Measurements from ENCODE around the gene GNS.
"Not testable (repeated sequence)": the region's sequence is repeated elsewhere in the genome, so short reads cannot be mapped to it uniquely, and the experiment has no call there.

The GNS gene

GRCh38 chr12:64700532-64700931, 58.7 kb downstream of the GNS start:
- Histone ChIP-seq H3K4me3 (ENCODE audit: extremely low read depth, insufficient read depth, low read length, poor library complexity, severe bottlenecking) (no peak overlapping the region), H3K4me1 (ENCODE audit: control insufficient read depth, insufficient read depth, low read length, poor library complexity, severe bottlenecking) (no peaks in the 10 kb centered on the region), H3K27ac (ENCODE audit: low read depth, low read length, severe bottlenecking) (no peak overlapping the region), H3K9me3 (ENCODE audit: control insufficient read depth, low read length) (no peaks in the 10 kb centered on the region), H3K36me3 (ENCODE audit: control insufficient read depth, insufficient read depth, low read length) (peaks cover 9% of the 10 kb centered on the region)
- 83 to 100% methylated on average over 1 of the region's 1 CpG for WGBS, 2 experiments (ENCODE audit: insufficient coverage in 2 of 2)

GRCh38 chr12:64699504-64700115, 59.6 kb downstream of the GNS start:
- Histone ChIP-seq H3K9me3 (ENCODE audit: control insufficient read depth, low read length) (no peaks in the 10 kb centered on the region), H3K27ac (ENCODE audit: low read depth, low read length, severe bottlenecking) (no peak overlapping the region), H3K4me1 (ENCODE audit: control insufficient read depth, insufficient read depth, low read length, poor library complexity, severe bottlenecking) (no peaks in the 10 kb centered on the region), H3K4me3 (ENCODE audit: extremely low read depth, insufficient read depth, low read length, poor library complexity, severe bottlenecking) (no peak overlapping the region), H3K36me3 (ENCODE audit: control insufficient read depth, insufficient read depth, low read length) (peaks cover 12% of the 10 kb centered on the region)
- WGBS, 2 experiments (ENCODE audit: insufficient coverage in 2 of 2) = 91 to 98% methylated on average over 7 to 8 of the region's 12 CpGs

DNA sequence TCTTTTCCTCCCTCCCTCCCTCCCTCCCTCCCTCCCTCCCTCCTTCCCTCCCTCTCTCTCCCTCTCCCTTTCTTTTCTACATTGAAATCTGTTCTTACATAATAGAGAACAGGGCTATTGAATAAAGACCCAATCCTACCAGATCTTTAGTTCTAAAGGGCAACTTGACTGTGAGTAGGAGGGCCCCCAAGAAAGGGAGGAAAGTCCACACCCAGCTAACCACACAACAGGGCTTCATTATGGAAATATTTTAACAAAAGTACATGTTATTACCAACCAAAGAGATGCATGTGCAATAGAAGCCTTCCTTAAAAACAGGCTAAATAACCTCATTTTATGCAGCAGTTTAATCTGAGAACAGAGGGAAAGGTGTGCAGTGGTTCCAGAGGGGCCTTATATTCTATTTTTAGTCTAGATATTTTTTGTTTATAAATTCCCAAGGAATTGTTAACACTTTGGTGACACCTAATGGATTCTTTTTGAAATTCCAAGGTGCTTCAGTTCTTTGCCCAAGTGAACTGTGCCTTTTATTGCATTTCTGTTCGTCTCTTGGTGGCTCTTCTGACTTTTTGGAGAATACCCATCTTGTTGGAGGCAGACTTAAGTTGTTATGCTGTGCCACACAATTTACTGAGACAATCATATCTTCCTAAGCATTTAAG, 63.0 kb downstream of the GNS start:
- Histone ChIP-seq H3K9me3 (ENCODE audit: control insufficient read depth, low read length) (no peaks in the 10 kb centered on the region), H3K4me3 (ENCODE audit: extremely low read depth, insufficient read depth, low read length, poor library complexity, severe bottlenecking) (no peak overlapping the region), H3K27ac (ENCODE audit: low read depth, low read length, severe bottlenecking) (no peak overlapping the region), H3K36me3 (ENCODE audit: control insufficient read depth, insufficient read depth, low read length) (peaks cover 27% of the 10 kb centered on the region), H3K4me1 (ENCODE audit: control insufficient read depth, insufficient read depth, low read length, poor library complexity, severe bottlenecking) (peaks cover 12% of the 10 kb centered on the region)
- WGBS, 2 experiments (ENCODE audit: insufficient coverage in 2 of 2) = 60 to 86% methylated on average over 1 of the region's 1 CpG

- Histone ChIP-seq H3K9me3 (ENCODE audit: control insufficient read depth, low read length) (no peaks in the 10 kb centered on the region), H3K4me1 (ENCODE audit: control insufficient read depth, insufficient read depth, low read length, poor library complexity, severe bottlenecking) (peaks cover 17% of the 10 kb centered on the region), H3K27ac (ENCODE audit: low read depth, low read length, severe bottlenecking) (no peak overlapping the region), H3K4me3 (ENCODE audit: extremely low read depth, insufficient read depth, low read length, poor library complexity, severe bottlenecking) (no peak overlapping the region), H3K36me3 (ENCODE audit: control insufficient read depth, insufficient read depth, low read length) (peaks cover 27% of the 10 kb centered on the region)
- 78 to 79% methylated on average over 2 to 4 of the region's 5 CpGs for WGBS, 2 experiments (ENCODE audit: insufficient coverage in 2 of 2)
These were observed 63.7 kb downstream of the GNS start for GRCh38 chr12:64695550-64695949.

DNA sequence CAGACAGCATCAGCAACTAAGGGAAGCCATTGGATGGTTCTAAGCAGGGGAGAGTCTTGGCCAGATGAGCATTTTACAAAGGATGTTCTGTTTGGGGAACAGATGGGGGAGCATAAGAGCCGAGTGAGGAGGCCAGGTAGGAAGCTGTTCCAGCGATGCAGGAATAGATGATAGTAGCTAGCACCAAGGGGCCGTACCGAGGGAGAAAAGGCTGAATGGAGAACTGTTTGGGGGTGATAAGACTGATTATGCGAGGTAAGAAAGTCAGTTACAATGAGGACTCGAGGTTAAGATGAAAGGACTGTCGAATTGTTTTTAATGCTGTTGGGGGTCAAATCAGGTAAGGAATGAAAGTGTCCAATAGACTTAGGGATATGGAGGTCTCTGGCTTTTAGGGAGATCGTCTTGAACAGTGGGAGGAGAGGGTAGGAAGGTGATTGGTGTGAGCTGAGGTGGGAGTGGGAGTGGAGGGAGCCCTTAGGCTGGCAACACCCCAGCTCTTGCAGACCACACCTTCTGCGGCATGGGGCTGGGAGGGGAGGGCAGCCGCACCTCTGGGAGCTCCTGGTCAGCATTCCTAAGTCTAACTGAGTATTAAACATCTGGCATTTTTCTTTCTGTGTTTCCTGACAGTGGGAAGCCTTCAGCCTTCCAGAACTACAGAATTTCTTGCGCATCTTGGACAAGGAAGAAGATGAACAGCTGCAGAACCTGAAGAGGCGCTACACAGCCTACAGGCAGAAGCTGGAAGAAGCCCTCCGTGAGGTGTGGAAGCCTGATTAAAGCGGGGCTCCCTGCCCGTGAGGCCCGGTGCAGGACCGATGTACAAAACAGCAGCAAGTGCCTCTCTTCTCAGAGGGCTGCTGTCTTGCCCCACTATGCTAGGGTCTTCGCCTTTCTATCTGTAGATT, 64.8 kb downstream of the GNS start:
- Histone ChIP-seq H3K9me3 (ENCODE audit: control insufficient read depth, low read length) (no peaks in the 10 kb centered on the region), H3K27ac (ENCODE audit: low read depth, low read length, severe bottlenecking) (no peak overlapping the region), H3K36me3 (ENCODE audit: control insufficient read depth, insufficient read depth, low read length) (peaks cover 25% of the 10 kb centered on the region), H3K4me1 (ENCODE audit: control insufficient read depth, insufficient read depth, low read length, poor library complexity, severe bottlenecking) (peaks cover 17% of the 10 kb centered on the region), H3K4me3 (ENCODE audit: extremely low read depth, insufficient read depth, low read length, poor library complexity, severe bottlenecking) (no peak overlapping the region)
- WGBS, 2 experiments (ENCODE audit: insufficient coverage in 2 of 2) = 88 to 90% methylated on average over 16 to 17 of the region's 18 CpGs

- no peaks in the 10 kb centered on the region for H3K9me3 ChIP-seq (ENCODE audit: control insufficient read depth, low read length)
- H3K36me3 ChIP-seq (ENCODE audit: control insufficient read depth, insufficient read depth, low read length) = peaks cover 30% of the 10 kb centered on the region
- WGBS, 2 experiments (ENCODE audit: insufficient coverage in 2 of 2) = 52 to 71% methylated on average over 1 to 2 of the region's 2 CpGs
- H3K4me1 ChIP-seq (ENCODE audit: control insufficient read depth, insufficient read depth, low read length, poor library complexity, severe bottlenecking) = peaks cover 17% of the 10 kb centered on the region
- H3K4me3 ChIP-seq (ENCODE audit: extremely low read depth, insufficient read depth, low read length, poor library complexity, severe bottlenecking) = no peak overlapping the region
- peak overlapping the region; percentile 50 for H3K27ac ChIP-seq (ENCODE audit: low read depth, low read length, severe bottlenecking)
These were observed 67.2 kb downstream of the GNS start for GRCh38 chr12:64691795-64692583.

DNA sequence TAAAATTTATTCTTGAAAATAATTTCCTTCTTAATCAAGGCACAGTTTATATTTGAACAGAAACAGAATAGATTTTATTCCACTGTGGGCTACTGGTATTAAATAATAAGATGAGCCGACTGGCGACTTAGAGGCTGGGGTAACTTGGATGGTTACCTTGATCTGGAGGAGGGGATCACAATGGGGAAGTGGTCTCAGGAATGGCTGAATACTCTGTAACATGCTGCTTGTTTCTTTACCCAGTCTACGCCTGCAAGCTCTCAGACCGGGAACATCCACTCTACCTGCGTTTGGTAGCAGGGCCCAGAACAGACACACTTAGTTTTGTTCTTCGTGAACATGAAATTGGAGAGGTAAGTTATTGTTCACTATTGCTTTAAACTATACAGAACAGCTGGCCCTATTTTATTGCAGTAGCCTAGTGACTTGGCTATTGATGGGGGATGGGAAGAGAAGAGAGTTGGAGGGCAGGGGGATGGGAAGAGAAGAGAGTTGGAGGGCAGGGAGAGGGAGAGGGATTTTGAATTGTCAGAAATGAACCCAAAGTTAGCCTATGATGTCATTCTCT, 67.9 kb downstream of the GNS start:
- WGBS, 2 experiments (ENCODE audit: insufficient coverage in 2 of 2) = 50 to 51% methylated on average over 2 to 4 of the region's 6 CpGs
- Histone ChIP-seq H3K27ac (ENCODE audit: low read depth, low read length, severe bottlenecking) (peak overlapping the region; percentile 50), H3K4me3 (ENCODE audit: extremely low read depth, insufficient read depth, low read length, poor library complexity, severe bottlenecking) (no peak overlapping the region), H3K4me1 (ENCODE audit: control insufficient read depth, insufficient read depth, low read length, poor library complexity, severe bottlenecking) (peaks cover 17% of the 10 kb centered on the region), H3K9me3 (ENCODE audit: control insufficient read depth, low read length) (no peaks in the 10 kb centered on the region), H3K36me3 (ENCODE audit: control insufficient read depth, insufficient read depth, low read length) (peaks cover 35% of the 10 kb centered on the region)

DNA sequence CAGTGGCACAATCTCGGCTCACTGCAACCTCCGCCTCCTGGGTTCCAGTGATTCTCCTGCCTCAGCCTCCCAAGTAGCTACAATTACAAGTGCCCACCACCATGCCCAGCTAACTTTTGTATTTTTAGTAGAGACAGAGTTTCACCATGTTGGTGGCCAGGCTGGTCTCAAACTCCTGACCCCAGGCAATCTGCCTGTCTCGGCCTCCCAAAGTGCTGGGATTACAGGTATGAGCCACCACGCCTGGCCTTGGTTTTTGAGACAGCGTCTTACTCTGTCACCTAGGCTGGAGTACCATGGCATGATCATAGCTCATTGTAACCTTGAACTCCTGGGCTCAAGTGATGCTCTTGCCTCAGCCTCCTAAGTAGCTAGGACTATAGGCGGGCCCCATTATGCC, 69.0 kb downstream of the GNS start:
- WGBS, 2 experiments (ENCODE audit: insufficient coverage in 2 of 2) = 93 to 95% methylated on average over 3 to 6 of the region's 6 CpGs
- H3K9me3 ChIP-seq (ENCODE audit: control insufficient read depth, low read length); H3K4me3 ChIP-seq (ENCODE audit: extremely low read depth, insufficient read depth, low read length, poor library complexity, severe bottlenecking); H3K27ac ChIP-seq (ENCODE audit: low read depth, low read length, severe bottlenecking): not testable (repeated sequence)
- Histone ChIP-seq H3K4me1 (ENCODE audit: control insufficient read depth, insufficient read depth, low read length, poor library complexity, severe bottlenecking) (peaks cover 17% of the 10 kb centered on the region), H3K36me3 (ENCODE audit: control insufficient read depth, insufficient read depth, low read length) (peaks cover 37% of the 10 kb centered on the region)

GRCh38 chr12:64688715-64689114, 70.5 kb downstream of the GNS start:
- H3K4me3 ChIP-seq (ENCODE audit: extremely low read depth, insufficient read depth, low read length, poor library complexity, severe bottlenecking) = no peak overlapping the region
- no peaks in the 10 kb centered on the region for H3K9me3 ChIP-seq (ENCODE audit: control insufficient read depth, low read length)
- H3K4me1 ChIP-seq (ENCODE audit: control insufficient read depth, insufficient read depth, low read length, poor library complexity, severe bottlenecking) = peaks cover 17% of the 10 kb centered on the region
- H3K27ac ChIP-seq (ENCODE audit: low read depth, low read length, severe bottlenecking) = no peak overlapping the region
- WGBS, 2 experiments (ENCODE audit: insufficient coverage in 2 of 2) = 88 to 91% methylated on average over 3 to 7 of the region's 7 CpGs
- H3K36me3 ChIP-seq (ENCODE audit: control insufficient read depth, insufficient read depth, low read length) = peaks cover 36% of the 10 kb centered on the region

GRCh38 chr12:64688219-64688618, 71.0 kb downstream of the GNS start:
- Histone ChIP-seq H3K9me3 (ENCODE audit: control insufficient read depth, low read length) (no peaks in the 10 kb centered on the region), H3K4me3 (ENCODE audit: extremely low read depth, insufficient read depth, low read length, poor library complexity, severe bottlenecking) (no peak overlapping the region), H3K36me3 (ENCODE audit: control insufficient read depth, insufficient read depth, low read length) (peaks cover 32% of the 10 kb centered on the region), H3K27ac (ENCODE audit: low read depth, low read length, severe bottlenecking) (peak overlapping the region; percentile 55), H3K4me1 (ENCODE audit: control insufficient read depth, insufficient read depth, low read length, poor library complexity, severe bottlenecking) (peaks cover 15% of the 10 kb centered on the region)
- WGBS, 2 experiments (ENCODE audit: insufficient coverage in 2 of 2) = 97 to 98% methylated on average over 6 of the region's 6 CpGs
